Psoas muscle (tissue), 8 donors: ENCODE measurements around the gene MAGI1. TPM values are rescaled to one million over a fixed set of nuclear protein-coding genes. Genes with fewer than 3 reads are reported as not detected.

Source experiments
- ATAC-seq, 4 donors: fragments of 200-7000 bp; cut with Tn5 transposase; one replicate each; pipeline ENCODE4 v1.9.1; 2020; ENCODE audit warnings: moderate library complexity in 3 of 4, mild to moderate bottlenecking in 2 of 4
- DNase-seq, 2 donors: peaks; one replicate each; pipeline ENCODE4 v3.0.0-alpha.2; 2020
- H3K27ac ChIP-seq: fragments of 200-600 bp; one replicate; pipeline ENCODE4 v1.8.0; 2022
- H3K27me3 ChIP-seq, 3 donors: fragments of 200-600 bp in 1 of 3; one replicate each; pipeline versions ENCODE4 v1.6.1 to v1.8.0; 2013 to 2022; ENCODE audit warnings: low read length in 2 of 3, mild to moderate bottlenecking in 2 of 3, moderate library complexity in 1 of 3; ENCODE audit not compliant: insufficient read depth in 3 of 3
- H3K36me3 ChIP-seq, 2 donors: fragments of 200-600 bp in 1 of 2; one replicate each; pipeline versions ENCODE4 v1.6.1 to v1.8.0; 2013 to 2022; ENCODE audit warnings: low read depth in 1 of 2, mild to moderate bottlenecking in 1 of 2, moderate library complexity in 1 of 2; ENCODE audit not compliant: insufficient read depth in 1 of 2
- H3K4me1 ChIP-seq: fragments of 200-600 bp; one replicate; pipeline ENCODE4 v1.8.0; 2022
- H3K4me3 ChIP-seq: fragments of 200-600 bp; one replicate; pipeline ENCODE4 v1.8.0; 2022; ENCODE audit warnings: mild to moderate bottlenecking
- H3K9me3 ChIP-seq: fragments of 200-600 bp; one replicate; pipeline ENCODE4 v1.8.0; 2022
- CTCF ChIP-seq: fragments of 200-600 bp; IDR thresholded peaks from one replicate; pipeline ENCODE4 v1.8.0; 2022; ENCODE audit warnings: antibody characterized with exemption
- WGBS, 3 donors: extraction: QIAGEN DNeasy Blood & Tissue Kit; methylation state at CpG; one replicate each; pipeline versions ENCODE4 v1.1.6 to v1.1.7; 2013; 5-methylcytosine and 5-hydroxymethylcytosine counted together
- intact Hi-C, 2 donors: fragments of 100-400 bp; cut with DNase I; formaldehyde crosslinking; loops; one replicate each; pipeline versions ENCODE4 v1.11.0 to v1.14.2; 2022
- polyA plus RNA-seq, 3 donors: library from polyadenylated mRNA; stranded (reverse); fragments of 200-250 nt; gene quantifications; one replicate each; pipeline ENCODE4 v1.2.3, GENCODE V29; 2013
- total RNA-seq, 4 donors: library from RNA; stranded (reverse); fragmentation: NEBNext Ultra II Directional in 2 of 4; extraction: Animal tissue kit (Norgen Biotek cat#: 25700) in 2 of 4; gene quantifications; one replicate each; pipeline versions ENCODE4 v1.2.1 to v1.2.4, GENCODE V29; 2021 to 2023
- donor health status: healthy with polysubstance abuse.
- donor health status: DM: no; HTN: no; CAD: no; lungs with moderate emphysema.
- donor health status: Bipolar disorder and iron deficiency.
- donor health status: healthy.
- donor health status: DM: yes; HTN: yes; CAD: no.
- donor health status: DM: no; HTN: no; CAD: no.
- donor health status: DM: no; HTN: no; CAD: no.
- donor health status: DM: yes; HTN: yes; CAD: no.

Gene MAGI1
- total and polyA plus RNA-seq, 7 donors = 4.5 to 8.1 (median 6.3) TPM

- 73 to 79% (median 75%) methylated on average over 1 of the region's 1 CpG for WGBS, 3 donors
- H3K9me3 ChIP-seq = no peaks in the 10 kb centered on the region
- H3K36me3 ChIP-seq = no peaks in the 10 kb centered on the region
- H3K27me3 ChIP-seq = no peaks in the 10 kb centered on the region
- intact Hi-C loops = no loop called here
- DNase-seq = no peak
- H3K4me1 ChIP-seq = no peaks in the 10 kb centered on the region
- no peak for TF ChIP-seq CTCF
- ATAC-seq = no peak
- no peak overlapping the region for H3K4me3 ChIP-seq
- no peak overlapping the region for H3K27ac ChIP-seq
Observed at GRCh38 chr3:65820600-65820999, 218.1 kb downstream of the MAGI1 start.

- H3K4me3 ChIP-seq = no peak overlapping the region
- H3K27me3 ChIP-seq = no peaks in the 10 kb centered on the region
- no peak for TF ChIP-seq CTCF
- no peak for ATAC-seq
- H3K36me3 ChIP-seq = no peaks in the 10 kb centered on the region
- no peaks in the 10 kb centered on the region for H3K4me1 ChIP-seq
- no peak overlapping the region for H3K27ac ChIP-seq
- intact Hi-C loops = no loop called here
- DNase-seq = no peak
- no peaks in the 10 kb centered on the region for H3K9me3 ChIP-seq
Observed at GRCh38 chr3:65819896-65820295, 218.8 kb downstream of the MAGI1 start.

GRCh38 chr3:65817553-65818126 lies 221.1 kb downstream of the MAGI1 start:
- no peak for TF ChIP-seq CTCF
- no peaks in the 10 kb centered on the region for H3K9me3 ChIP-seq
- intact Hi-C loops = no loop called here
- no peak for DNase-seq
- no peaks in the 10 kb centered on the region for H3K4me1 ChIP-seq
- 61 to 71% (median 66%) methylated on average over 3 of the region's 3 CpGs for WGBS, 3 donors
- no peaks in the 10 kb centered on the region for H3K27me3 ChIP-seq
- no peak for ATAC-seq
- no peak overlapping the region for H3K27ac ChIP-seq
- no peak overlapping the region for H3K4me3 ChIP-seq
- no peaks in the 10 kb centered on the region for H3K36me3 ChIP-seq

GRCh38 chr3:65816208-65816607 lies 222.5 kb downstream of the MAGI1 start:
- Histone ChIP-seq H3K4me3 (no peak overlapping the region), H3K27ac (no peak overlapping the region), H3K36me3 (no peaks in the 10 kb centered on the region), H3K27me3 (no peaks in the 10 kb centered on the region), H3K9me3 (no peaks in the 10 kb centered on the region), H3K4me1 (peaks cover 8% of the 10 kb centered on the region)
- no peak for ATAC-seq
- intact Hi-C loops = no loop called here
- WGBS, 3 donors = 94 to 97% (median 96%) methylated on average over 5 of the region's 5 CpGs
- no peak for TF ChIP-seq CTCF
- no peak for DNase-seq

GRCh38 chr3:65814845-65815578 lies 223.7 kb downstream of the MAGI1 start:
- intact Hi-C loops = no loop called here
- H3K4me3 ChIP-seq = no peak overlapping the region
- H3K27me3 ChIP-seq = no peaks in the 10 kb centered on the region
- H3K4me1 ChIP-seq = peaks cover 8% of the 10 kb centered on the region
- no peaks in the 10 kb centered on the region for H3K36me3 ChIP-seq
- H3K9me3 ChIP-seq = no peaks in the 10 kb centered on the region
- whole genome bisulfite sequencing, 3 donors = 86 to 89% (median 89%) methylated on average over 8 of the region's 8 CpGs
- no peak for ATAC-seq
- no peak overlapping the region for H3K27ac ChIP-seq
- DNase-seq = no peak
- no peak for TF ChIP-seq CTCF
